ENCODE data around the gene AMZ2.
A peak's percentile ranks its signal among the peaks of the same experiment; 100 is the strongest.

The AMZ2 gene

DNA sequence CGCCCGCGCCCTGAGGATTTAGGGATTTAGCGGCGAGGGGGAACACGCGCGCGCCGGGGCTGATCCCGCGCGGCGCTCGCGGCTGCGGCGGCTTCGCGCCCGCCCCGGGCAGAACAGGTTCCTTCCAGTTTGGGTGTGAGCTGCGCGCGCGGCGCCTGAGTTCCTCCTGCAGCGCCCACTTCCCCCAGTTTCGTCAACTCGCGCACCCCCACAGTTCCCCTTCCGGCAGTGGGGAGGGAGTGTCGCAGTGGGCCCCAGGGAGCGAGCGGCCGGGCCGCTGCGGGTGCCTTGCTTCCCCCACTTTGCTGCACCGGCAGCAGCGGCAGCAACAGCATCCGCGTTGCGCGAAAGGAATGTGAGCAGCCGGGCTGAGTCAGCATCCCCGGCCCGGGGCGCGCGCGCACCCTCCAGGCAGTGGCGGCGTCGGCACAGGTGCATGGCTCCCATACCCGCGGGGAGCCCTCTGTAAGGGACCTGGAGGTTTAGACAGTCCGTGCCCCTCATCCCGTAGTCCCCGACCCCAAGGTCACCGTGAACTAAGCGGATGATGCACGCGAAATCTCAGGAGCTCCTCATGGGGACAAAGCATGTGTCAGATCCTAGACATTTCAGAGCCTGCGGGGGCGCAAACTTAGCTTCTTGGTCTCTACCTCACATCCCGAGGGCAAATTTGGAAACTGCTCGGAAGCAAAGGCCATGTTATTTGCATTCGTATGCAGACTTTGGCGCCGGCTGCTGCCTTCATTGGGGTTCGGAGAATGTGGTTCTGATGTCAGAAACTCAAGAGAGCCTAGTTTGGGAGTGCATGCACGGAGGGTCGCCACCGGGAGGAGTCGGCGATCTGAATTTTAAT is 44.2 kb downstream of the AMZ2 start:
- no peak for DNase-seq

DNA sequence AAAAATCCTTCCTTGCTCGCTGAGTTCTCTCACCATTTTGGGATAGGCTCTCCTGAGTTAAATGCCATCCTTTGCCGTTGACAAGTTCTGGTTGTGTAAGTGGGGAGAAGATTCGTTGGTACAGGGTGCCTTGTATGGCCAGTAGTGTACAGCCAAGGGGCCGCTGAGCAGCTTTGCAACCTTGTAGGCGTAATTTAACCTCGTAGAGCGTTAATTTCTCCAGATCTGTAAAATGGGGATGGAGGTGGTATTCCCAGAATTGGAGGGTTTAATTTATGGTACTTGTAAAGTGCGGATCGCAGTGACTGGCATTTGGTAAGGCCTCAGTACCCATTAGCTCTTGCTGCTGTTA is 44.8 kb downstream of the AMZ2 start:
- DNase-seq: no peak

DNA sequence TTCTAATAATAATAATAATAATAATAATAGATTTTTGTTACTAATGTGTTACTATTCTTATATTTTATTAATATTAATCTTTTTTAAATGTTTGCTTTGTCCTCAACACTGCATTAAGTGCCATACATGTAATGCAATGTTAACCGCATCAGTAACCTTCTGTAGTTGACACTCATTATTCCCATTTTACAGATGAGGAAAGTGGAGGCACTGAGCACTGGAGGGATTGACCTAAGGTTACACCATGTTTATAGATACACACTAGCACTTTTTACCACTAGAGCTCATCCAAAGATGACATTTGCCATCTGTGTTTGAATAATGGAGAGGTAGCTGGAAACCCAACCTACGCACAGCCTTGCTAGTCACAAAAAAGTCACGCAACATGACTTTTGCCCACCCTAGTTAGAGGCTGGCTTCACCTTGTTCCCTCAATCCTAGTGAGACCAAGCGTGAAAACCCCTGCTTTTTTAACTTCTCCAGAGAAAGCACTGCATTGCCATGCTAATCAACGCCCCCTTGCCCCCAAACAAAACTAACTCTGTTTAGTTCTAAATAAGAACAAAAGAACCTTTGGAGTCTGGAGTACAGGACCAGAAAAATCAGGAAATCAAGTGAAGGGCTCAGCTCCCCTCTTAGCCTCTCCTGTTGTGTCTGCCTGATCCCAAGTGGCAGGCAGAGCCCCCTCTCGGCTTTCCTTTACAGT is 45.8 kb downstream of the AMZ2 start:
- no peak for DNase-seq

DNA sequence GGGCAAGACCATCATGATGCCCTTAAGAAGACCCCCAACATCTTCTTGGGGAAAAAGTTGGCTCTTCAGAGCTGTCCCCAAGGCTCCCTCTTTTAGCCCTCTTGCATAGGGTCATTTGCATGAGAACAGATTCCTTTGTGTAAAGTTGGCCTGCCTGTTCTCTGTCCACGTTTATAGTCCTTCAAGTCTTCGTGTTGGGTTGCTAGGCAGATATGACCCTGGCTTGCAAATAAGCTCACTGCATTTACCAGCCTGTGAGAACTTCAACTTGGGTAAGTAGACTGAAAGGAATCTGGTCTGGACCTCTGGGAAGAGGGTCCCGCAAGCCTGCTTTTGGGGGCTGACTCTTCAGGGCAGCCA is 46.3 kb downstream of the AMZ2 start:
- DNase-seq: no peak

DNA sequence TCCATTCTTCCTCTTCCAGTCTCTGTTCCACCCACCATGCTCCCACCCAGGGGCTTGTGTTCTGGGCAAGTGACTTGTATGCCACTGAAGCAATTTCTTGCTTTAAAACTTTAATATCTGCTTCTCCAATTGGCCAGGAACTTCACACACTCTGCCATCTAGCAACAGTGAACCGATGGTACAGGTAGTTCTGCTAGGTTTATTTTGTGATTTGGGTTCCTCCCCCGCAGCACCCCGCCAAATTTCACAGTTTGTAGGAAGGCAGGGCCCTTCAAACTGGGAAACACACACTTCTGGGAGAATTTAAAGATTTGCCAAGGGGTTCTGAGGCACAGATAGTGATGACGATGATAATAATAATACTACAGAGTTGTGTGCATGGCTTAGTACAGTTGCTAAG is 46.8 kb downstream of the AMZ2 start:
- no peak for DNase-seq

DNA sequence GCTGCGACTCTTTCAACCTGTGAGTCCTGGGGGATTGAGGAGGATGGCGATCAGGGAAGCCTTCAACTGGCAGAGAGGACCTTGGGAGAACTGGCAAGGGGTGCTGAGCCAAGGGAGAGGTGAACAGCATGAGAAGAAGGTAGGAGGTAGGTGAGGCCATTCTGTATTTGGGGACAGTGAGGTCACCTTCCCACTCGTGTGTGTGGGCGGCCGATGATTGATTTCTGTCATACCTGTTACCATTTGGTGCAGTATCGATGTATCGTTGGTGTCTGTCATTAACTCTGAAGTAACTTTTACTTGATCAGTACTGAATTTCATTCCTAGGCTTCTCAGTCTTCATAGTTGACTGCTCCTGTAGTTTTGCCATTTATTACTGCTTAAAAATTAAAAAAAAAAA is 47.2 kb downstream of the AMZ2 start:
- no peak for DNase-seq

DNA sequence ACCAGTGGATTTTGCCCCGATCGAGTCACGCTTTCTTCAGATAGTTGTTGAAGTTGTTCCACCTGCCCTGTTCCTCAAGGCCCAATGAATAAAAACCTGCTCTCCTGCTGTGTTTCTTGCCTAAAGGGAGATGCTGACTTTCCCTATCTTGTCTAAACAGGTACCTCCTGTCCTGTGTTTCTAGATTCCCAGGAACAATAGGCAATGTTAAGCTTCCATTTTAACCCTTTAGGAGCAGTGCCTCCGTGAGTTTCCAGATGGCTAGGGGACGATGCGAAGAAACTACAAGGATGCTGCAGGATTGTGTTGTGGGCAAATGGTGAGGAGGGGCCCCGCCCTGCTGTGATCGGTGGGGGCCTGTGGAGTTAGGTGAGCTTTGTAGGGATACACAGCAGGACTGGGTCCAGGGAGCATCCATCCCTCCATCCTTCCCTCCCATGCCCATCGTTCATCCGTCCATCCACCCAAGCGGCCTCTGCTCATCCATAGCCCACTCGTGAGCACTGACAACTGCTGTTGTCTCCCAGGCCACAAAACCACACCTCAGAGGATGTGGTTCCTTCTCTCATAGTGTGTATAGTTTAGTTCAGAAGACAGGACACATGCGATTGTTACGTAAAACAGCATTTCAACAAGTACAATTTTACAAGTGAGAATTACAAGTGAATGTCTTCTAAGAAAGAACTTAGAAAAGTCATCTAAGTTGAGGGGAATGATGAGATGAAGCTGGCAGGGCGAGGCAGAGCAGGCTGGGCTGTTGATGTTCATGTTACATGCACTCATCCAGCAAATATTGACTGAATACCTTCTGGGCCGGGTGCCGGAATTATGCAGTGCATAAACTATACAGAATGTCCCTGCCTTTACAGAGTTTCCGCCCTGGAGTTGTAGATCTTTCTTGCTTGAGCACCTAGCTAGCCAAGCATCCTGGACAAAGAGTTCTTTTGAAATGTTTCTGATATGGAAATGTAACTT is 48.7 kb downstream of the AMZ2 start:
- no peak for DNase-seq

DNA sequence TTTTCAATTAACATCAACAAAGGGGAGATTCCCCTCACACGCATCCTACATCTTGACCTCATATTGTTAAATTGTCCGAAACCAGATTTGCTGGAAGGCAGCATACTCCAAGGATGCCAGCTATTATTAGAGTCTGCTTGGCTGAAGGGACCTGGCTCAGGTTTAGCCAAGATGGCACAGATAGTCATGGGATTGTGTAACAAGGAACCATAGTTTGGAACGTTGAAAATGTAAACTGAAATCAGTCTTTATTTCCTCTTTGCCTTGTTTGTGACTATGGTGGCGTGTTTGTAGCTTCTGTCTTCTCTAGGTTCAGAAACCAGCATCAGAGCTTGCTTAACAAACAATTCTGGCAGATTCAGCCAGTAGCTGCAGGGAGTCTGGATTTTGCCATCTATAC is 49.4 kb downstream of the AMZ2 start:
- DNase-seq: no peak

DNA sequence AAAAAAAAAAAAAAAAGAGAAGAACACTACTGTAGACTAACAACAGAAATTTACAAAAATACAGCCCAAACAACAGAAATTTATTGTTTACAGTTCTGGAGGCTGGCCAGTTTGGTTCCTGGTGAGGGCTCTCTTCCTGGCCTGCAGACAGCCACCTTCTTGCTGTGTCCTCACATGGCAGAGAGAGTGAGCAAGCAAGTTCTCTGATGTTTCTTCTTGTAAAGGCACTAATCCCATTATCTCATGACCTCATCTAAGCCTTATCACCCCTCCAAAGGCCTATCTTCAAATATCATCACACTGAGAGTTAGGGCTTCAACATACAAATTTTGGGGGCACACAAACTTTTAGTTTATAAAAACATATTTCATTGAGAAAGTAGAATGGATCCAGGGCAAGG is 50.8 kb downstream of the AMZ2 start:
- DNase-seq: no peak

DNA sequence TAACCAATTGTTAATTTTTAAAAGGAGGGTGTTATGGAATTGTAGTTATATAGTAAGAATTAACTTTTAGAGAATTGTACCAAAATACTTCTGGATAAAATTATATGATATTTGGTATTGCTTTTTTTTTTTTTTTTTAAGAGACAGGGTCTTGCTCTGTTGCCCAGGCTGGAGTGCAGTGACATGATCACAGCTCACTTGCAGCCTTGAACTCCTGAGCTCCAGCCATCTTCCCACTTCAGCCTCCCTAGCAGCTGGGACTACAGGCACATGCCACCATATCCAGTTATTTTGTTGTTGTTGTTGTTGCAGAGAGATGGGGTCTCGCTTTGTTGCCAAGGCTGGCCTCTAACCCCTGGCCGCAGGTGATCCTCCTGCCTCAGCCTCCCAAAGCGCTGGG is 52.0 kb downstream of the AMZ2 start:
- no peak for DNase-seq

DNA sequence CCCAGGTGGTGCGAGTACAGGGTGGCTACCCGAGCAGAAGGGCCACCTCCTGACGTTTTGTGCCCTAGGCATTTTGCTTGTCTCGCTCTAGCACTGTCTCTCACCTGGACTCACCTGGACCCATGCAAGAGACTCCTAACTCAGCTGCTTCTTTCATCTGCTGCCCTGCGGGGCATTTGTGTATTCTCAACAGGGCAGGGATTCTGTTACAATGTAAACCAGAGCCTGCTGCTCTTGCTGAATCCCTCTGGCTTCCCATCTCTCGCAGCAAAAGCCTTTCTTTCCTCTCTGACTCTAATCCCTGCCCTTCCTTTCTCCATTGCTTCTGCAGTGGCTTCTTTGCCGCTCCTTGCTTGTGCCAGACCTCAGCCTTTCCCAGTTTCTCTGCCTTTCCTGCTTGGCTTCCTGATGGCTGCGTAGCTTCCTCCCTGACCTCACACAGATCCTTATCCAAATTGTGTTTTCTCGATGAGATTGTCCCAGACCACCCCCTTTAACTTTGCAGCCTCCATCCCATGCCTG is 53.7 kb downstream of the AMZ2 start:
- peak; percentile 38 for DNase-seq

DNA sequence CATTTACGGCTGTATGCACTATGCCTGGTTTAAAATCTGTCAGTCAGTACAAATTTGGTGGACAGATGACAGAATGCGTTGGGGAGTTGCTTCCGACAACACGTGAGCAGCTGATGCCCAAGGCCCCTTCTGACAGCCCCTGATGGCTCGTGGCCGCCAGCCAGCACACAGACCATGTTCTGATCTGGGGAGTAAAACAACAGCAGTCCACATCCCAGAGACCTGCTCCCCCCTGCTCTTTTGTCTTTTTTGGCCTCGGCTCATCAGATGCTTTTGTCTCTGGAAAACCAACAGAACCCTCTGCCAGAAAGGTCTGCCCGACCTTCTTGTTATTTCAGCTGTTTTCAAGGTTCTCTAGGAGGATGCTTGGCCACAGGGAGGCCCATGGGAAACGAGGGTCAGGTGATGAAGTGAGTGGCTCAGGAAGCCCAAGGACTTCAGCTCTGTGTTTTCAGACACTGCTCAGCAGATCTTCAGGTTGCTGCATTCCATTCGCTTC is 54.3 kb downstream of the AMZ2 start:
- DNase-seq: no peak

DNA sequence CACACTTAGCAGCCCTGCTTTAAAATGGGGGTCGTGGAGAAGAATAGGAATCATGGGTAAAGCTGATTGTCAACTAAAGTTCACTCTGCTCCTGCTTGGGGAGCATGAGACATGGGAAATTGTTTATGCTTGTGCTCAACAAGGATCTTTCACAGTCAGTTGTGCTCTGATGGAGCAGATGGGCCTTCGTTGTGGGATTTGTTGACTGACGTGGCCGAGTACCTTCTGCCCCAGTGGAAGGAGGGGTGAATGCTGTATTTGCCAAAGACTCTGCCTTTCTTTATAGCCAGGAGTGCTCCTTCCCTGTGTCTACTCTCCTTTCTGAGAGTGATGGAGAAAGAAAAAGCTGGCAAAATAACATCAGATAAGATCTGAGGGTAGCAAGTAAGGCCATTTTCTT is 54.8 kb downstream of the AMZ2 start:
- no peak for DNase-seq

DNA sequence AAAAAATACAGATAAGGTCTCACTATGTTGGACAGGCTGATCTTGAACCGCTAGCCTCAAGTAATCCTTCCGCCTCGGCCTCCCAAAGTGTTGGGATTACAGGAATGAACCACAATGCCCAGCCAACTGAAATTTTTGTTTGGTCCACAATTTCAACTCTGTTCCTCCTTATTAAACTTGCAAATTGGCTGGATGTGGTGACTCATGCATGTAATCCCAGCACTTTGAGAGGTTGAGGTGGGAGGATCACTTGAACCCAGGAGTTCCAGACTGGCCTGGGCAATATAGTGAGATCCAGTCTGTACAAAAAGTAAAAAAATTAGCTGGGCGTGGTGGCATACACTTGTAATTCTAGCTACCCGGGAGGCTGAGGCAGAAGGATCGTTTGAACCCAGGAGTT is 56.9 kb downstream of the AMZ2 start:
- no peak for DNase-seq

DNA sequence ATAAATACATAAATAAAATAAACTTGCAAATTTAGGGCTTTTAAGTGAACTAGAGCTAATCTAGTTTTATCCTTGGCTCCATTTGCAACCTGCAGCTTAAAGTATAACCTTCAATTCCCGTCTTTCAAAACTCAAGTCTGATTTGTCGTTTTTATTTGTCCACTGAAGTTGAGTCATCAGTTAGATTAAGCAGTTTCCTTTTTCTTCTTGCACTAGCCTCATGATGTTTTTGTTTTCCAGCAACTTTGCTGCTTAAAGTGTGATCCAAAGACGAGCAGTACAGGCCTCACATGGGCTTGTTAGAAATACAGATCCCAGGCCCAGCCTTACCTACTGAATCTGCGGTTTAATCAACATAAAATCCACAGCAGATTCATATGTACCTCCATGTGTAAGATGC is 57.3 kb downstream of the AMZ2 start:
- DNase-seq: no peak
